Left lung (tissue), 10 donors: Measurements from ENCODE around the gene MORC2. TPM values are rescaled to one million over a fixed set of nuclear protein-coding genes. Genes with fewer than 3 reads are reported as not detected.

Experiments
- ATAC-seq: fragments of 200-7000 bp; cut with Tn5 transposase; one replicate; pipeline ENCODE4 v1.9.1; 2020; ENCODE audit warnings: moderate library complexity
- DNase-seq, 4 donors: peaks; one replicate each; pipeline ENCODE4 v3.0.0-alpha.2; 2013 to 2020
- H3K27ac ChIP-seq, 2 donors: fragments of 200-600 bp; sonication (generic) in 1 of 2; one replicate each; pipeline versions ENCODE4 v1.5.0 to v1.8.0; 2020 to 2021
- H3K27me3 ChIP-seq, 2 donors: fragments of 200-600 bp; sonication (generic) in 1 of 2; one replicate each; pipeline versions ENCODE4 v1.5.0 to v1.8.0; 2020 to 2021
- H3K36me3 ChIP-seq, 2 donors: fragments of 200-600 bp; sonication (generic) in 1 of 2; one replicate each; pipeline versions ENCODE4 v1.5.0 to v1.8.0; 2020 to 2021
- H3K4me1 ChIP-seq, 2 donors: fragments of 200-600 bp; one replicate each; pipeline ENCODE4 v1.8.0; 2021
- H3K4me3 ChIP-seq, 2 donors: fragments of 200-600 bp; sonication (generic) in 1 of 2; one replicate each; pipeline versions ENCODE4 v1.5.0 to v1.8.0; 2020 to 2021; ENCODE audit warnings: mild to moderate bottlenecking in 1 of 2
- H3K9me3 ChIP-seq, 2 donors: fragments of 200-600 bp; sonication (generic) in 1 of 2; one replicate each; pipeline versions ENCODE4 v1.5.0 to v1.8.0; 2020 to 2021
- CTCF ChIP-seq, 2 donors: fragments of 200-600 bp; sonication (generic) in 1 of 2; IDR thresholded peaks; one replicate each; pipeline versions ENCODE4 v1.5.0 to v1.8.0; 2021; ENCODE audit warnings: antibody characterized with exemption in 2 of 2
- intact Hi-C, 2 donors: fragments of 100-400 bp; cut with DNase I; formaldehyde crosslinking; loops; one replicate each; pipeline versions ENCODE4 v1.11.2 to v1.14.2; 2022
- polyA plus RNA-seq, 6 donors: library from polyadenylated mRNA; unstranded; fragments of 120-200 nt; gene quantifications; one replicate each; pipeline ENCODE4 v1.2.1, GENCODE V29; 2013; ENCODE audit not compliant: insufficient read length in 6 of 6
- total RNA-seq, 2 donors: library from RNA; stranded (reverse); fragmentation: NEBNext Ultra II Directional; extraction: Animal tissue kit (Norgen Biotek cat#: 25700); gene quantifications; one replicate each; pipeline ENCODE4 v1.2.1, GENCODE V29; 2021
- donor health status: DM: no; HTN: yes; CAD: no.
- donor health status: DM: no; HTN: no; CAD: no.

Gene MORC2
- total and polyA plus RNA-seq, 8 donors = 24.7 to 37.2 (median 34.4) TPM

- no peak for ATAC-seq
- TF ChIP-seq CTCF (IDR thresholded peaks at IDR 0.05) = no peak
- Histone ChIP-seq H3K4me1 (peaks cover 0 to 9% of the 10 kb centered on the region in 2 donors), H3K4me3 (no peak overlapping the region), H3K9me3 (peaks cover 0 to 5% of the 10 kb centered on the region in 2 donors), H3K27me3 (no peaks in the 10 kb centered on the region), H3K27ac (no peak overlapping the region), H3K36me3 (no peaks in the 10 kb centered on the region)
- DNase-seq = no peak
- intact Hi-C loops = no loop called here
Observed at GRCh38 chr22:30996462-30996861, 27.9 kb upstream of the MORC2 start.

- Histone ChIP-seq H3K27ac (no peak overlapping the region), H3K27me3 (no peaks in the 10 kb centered on the region), H3K4me1 (peaks cover 0 to 9% of the 10 kb centered on the region in 2 donors), H3K4me3 (no peak overlapping the region), H3K9me3 (peaks cover 0 to 5% of the 10 kb centered on the region in 2 donors), H3K36me3 (no peaks in the 10 kb centered on the region)
- TF ChIP-seq CTCF (IDR thresholded peaks at IDR 0.05) = no peak
- ATAC-seq (no peak), DNase-seq (no peak)
- intact Hi-C loops = no loop called here
Observed at GRCh38 chr22:30994960-30995359, 26.4 kb upstream of the MORC2 start.

- Histone ChIP-seq H3K9me3 (peaks cover 0 to 5% of the 10 kb centered on the region in 2 donors), H3K4me1 (peaks cover 0 to 9% of the 10 kb centered on the region in 2 donors), H3K36me3 (no peaks in the 10 kb centered on the region), H3K4me3 (no peak overlapping the region), H3K27me3 (no peaks in the 10 kb centered on the region), H3K27ac (no peak overlapping the region)
- intact Hi-C loops = no loop called here
- DNase-seq (no peak), ATAC-seq (no peak)
- TF ChIP-seq CTCF (IDR thresholded peaks at IDR 0.05) = no peak
Observed at GRCh38 chr22:30992565-30992964, 24.0 kb upstream of the MORC2 start.

GRCh38 chr22:30990690-30991089 lies 22.1 kb upstream of the MORC2 start:
- H3K9me3 ChIP-seq = peaks cover 0 to 5% of the 10 kb centered on the region in 2 donors
- intact Hi-C loops = no loop called here
- ATAC-seq (no peak), DNase-seq (no peak)
- H3K27me3 ChIP-seq = no peaks in the 10 kb centered on the region
- H3K27ac ChIP-seq = no peak overlapping the region
- H3K4me1 ChIP-seq = peaks cover 0 to under 1% of the 10 kb centered on the region in 2 donors
- no peak for TF ChIP-seq CTCF (IDR thresholded peaks at IDR 0.05)
- H3K36me3 ChIP-seq = no peaks in the 10 kb centered on the region
- H3K4me3 ChIP-seq = no peak overlapping the region

DNA sequence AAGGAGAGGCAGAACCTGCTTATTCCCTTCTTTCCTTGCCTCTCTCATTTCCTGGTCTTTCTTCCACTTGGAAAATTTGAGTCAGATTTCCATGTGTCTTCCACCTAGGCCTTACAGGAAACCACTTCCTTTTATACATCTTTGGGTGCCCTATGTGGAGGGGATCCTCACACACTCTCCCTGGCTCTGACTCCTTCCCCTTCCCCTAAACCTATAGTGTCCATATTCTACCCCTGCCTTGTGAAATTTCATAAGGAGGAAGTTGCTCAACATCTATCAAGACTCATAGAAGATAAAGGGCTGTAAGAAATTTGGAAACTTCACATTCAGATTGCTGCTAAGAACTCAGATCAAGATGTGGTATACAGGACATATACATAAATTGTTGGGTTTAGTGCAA lies 20.9 kb upstream of the MORC2 start:
- no peak for ATAC-seq
- intact Hi-C loops = no loop called here

More for the DNA sequence above, 20.9 kb upstream of the MORC2 start:
- Histone ChIP-seq H3K36me3 (no peaks in the 10 kb centered on the region), H3K27ac (no peak overlapping the region), H3K4me1 (no peaks in the 10 kb centered on the region), H3K4me3 (no peak overlapping the region), H3K27me3 (no peaks in the 10 kb centered on the region), H3K9me3 (peaks cover 0 to 5% of the 10 kb centered on the region in 2 donors)
- TF ChIP-seq CTCF (IDR thresholded peaks at IDR 0.05) = no peak
- no peak for DNase-seq
